ENCODE data around the gene BSG.

Gene BSG

GRCh38 chr19:540867-541637 lies 31.3 kb upstream of the BSG start:
- DNase-seq: no peak

GRCh38 chr19:541699-542098 lies 30.7 kb upstream of the BSG start:
- no peak for DNase-seq

GRCh38 chr19:542173-542866 lies 30.1 kb upstream of the BSG start:
- no peak for DNase-seq

- no peak for DNase-seq
These were observed 28.3 kb upstream of the BSG start, which contains the start of gene GZMM for GRCh38 chr19:543910-544608. TSS of gene GZMM (plus strand) at chr19:544053. CDS start at chr19:544072, 19 bp downstream.

- no peak for DNase-seq
These were observed 25.3 kb upstream of the BSG start for GRCh38 chr19:547117-547516.

GRCh38 chr19:547836-548720 lies 24.3 kb upstream of the BSG start:
- DNase-seq: no peak

GRCh38 chr19:548886-549830 lies 23.2 kb upstream of the BSG start:
- no peak for DNase-seq

- no peak for DNase-seq
These were observed 17.6 kb upstream of the BSG start for GRCh38 chr19:554817-555216.

GRCh38 chr19:555474-555808 lies 17.0 kb upstream of the BSG start:
- no peak for DNase-seq

- DNase-seq: no peak
These were observed 15.6 kb upstream of the BSG start for GRCh38 chr19:556611-557382.

- no peak for DNase-seq
These were observed 13.5 kb upstream of the BSG start for GRCh38 chr19:558770-559439.

GRCh38 chr19:560121-560520 lies 12.3 kb upstream of the BSG start:
- no peak for DNase-seq

GRCh38 chr19:566403-566802 lies 6.0 kb upstream of the BSG start:
- DNase-seq: peak; percentile 95

GRCh38 chr19:566844-567243 lies 5.6 kb upstream of the BSG start:
- no peak for DNase-seq

GRCh38 chr19:567296-567900 lies 5.0 kb upstream of the BSG start:
- no peak for DNase-seq

- no peak for DNase-seq
These were observed 2.1 kb upstream of the BSG start for GRCh38 chr19:570251-570686.

- DNase-seq: no peak
These were observed 1.3 kb upstream of the BSG start for GRCh38 chr19:570937-571565.

GRCh38 chr19:571566-571974 lies 826 bp upstream of the BSG start:
- no peak for DNase-seq

Data from NCI-H226 (cell line).